ENCODE results near the gene PACSIN1.

Gene PACSIN1

DNA sequence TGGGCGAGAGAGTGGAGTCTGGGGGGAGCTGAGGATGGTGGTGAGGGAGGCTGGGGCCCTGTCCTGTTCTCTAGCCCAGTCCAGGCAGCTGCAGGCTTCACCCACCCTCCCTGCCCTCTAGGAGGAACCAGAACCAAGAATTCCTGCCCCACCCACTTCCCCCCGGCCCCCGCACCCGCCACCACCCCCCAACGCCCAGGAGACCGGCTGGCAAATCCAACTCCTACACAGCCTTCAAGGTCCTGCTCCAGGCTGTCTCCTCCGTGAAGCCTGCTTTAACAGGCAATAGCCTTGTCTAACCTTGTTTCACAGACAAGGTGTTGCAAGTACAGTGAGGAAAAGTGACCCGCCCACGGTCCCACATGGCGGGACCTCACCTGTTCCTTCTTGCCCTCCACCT, 87.9 kb downstream of the PACSIN1 start:
- H3K4me3 ChIP-seq (ENCODE audit: low read length): no peak overlapping the region
- no peak for DNase-seq (ENCODE audit: low read depth, low spot score)

DNA sequence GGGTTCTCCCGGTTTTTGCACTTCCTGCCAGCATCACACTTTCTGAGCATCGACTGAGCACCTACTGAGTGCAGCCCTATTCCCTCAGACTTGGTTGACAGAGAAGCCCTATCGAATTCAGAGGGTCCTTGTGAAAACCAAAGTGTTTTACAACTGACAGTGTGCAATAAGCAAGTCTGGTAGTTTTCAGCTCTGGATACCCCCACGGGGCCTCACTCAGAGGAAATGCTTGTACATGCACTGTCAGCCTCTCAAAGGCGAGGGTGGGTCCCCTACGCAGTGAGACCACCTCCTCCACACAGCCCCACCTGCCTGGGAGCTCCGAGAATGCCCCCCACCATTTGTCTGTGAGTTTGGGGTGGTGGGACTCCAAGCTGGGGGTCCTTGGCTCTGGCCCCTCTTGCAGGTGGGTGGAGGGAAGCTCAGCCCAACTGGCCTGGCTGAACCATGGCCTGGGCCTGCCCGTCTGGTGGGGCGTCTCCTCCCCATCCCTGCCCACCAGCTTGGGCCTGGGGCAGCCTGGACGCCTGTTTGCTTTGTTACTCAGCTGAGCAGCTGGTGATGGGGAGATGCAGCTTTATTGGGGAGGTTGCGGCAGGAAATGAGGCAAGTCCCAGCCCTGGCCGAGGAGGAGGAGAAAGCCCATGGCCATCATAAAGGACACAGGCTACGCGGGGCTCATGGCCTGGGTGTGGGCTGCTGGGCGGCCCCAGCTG, 88.6 kb downstream of the PACSIN1 start:
- DNase-seq (ENCODE audit: low read depth, low spot score): no peak
- no peak overlapping the region for H3K4me3 ChIP-seq (ENCODE audit: low read length)

DNA sequence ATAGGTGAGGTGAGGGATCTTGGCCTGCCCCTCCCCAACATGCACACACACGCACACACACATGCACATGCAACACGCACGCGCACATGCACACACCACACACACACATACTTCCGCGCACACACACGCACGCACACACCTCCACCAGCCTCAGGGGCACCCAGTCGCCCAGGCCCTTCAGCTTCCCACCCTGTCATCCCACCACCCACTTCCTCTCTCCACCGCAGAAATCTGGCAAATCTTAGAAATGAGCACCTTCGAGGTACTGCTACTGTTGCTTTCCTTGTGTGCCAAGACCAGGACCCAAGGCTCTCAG, 89.1 kb downstream of the PACSIN1 start:
- DNase-seq (ENCODE audit: low read depth, low spot score): peak; percentile 24
- no peak overlapping the region for H3K4me3 ChIP-seq (ENCODE audit: low read length)

DNA sequence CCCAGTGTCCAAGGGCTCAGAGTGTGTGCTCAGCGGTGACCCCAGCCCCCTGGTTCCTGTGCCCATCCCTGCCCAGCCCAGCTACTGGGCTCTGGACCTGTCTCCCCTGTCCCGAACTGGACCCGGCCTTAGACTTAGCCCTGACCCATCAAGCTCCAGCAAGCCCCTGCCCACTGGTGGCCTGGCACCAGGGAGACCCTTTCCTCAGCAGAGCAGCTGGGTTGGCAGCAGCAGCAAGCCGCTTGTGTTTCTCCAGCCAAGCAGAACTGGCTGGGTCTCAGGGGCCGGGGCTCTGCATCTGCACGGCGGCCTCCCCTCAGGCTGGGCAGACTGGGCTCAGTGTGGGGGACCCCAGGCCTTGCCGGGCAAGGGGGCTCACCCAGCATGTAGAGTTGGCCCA, 89.5 kb downstream of the PACSIN1 start:
- no peak overlapping the region for H3K4me3 ChIP-seq (ENCODE audit: low read length)
- DNase-seq (ENCODE audit: low read depth, low spot score): no peak

DNA sequence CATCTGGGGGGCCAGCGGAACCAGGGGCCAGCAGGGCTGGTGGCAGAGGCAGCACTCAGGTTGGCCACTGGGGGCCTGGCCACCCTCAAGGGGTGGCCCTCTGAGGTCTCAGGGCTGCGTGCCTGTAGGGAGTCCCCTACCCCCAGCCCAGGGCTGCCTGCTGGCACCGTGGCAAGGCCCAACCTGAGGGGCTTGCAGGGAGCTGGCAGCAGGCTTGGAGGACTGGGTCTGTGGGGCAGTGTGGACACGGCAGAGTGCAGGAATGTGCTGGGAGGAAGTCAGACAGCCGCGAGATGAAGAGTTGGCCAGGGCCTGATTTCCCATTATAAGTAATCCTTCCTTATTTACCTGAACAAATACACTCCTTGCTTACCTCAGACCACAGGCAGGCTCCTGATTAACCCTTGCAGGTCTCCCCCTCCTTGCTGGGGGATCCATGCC, 90.2 kb downstream of the PACSIN1 start, which contains the start of gene SPDEF:
SPDEF (minus strand) TSS at position 299 of the 441 bp plus-strand sequence. CDS start 11,874 bp downstream, outside the sequence.
- no peak within 1 kb of the TSS for H3K4me3 ChIP-seq (ENCODE audit: low read length)
- no peak for DNase-seq (ENCODE audit: low read depth, low spot score)

DNA sequence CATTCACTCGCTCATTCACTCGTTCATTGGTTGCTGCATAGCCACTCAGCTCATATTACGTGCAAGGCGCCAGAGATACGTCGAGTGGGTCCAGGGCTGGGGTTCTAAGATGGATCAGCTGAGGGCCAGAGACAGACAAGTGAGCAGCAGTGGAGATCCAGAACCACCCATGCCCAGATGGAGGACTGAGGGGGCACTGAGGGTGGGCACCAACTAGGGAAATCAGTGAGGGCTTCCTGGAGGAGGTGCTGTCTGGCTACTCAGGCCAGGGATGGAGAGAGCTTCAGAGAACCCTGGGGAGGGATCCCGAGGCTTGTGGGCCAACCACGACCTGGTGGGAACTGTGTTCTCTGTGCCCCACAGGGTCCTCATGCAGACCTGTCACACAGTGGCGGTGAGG, 90.6 kb downstream of the PACSIN1 start:
- no peak overlapping the region for H3K4me3 ChIP-seq (ENCODE audit: low read length)
- DNase-seq (ENCODE audit: low read depth, low spot score): no peak

DNA sequence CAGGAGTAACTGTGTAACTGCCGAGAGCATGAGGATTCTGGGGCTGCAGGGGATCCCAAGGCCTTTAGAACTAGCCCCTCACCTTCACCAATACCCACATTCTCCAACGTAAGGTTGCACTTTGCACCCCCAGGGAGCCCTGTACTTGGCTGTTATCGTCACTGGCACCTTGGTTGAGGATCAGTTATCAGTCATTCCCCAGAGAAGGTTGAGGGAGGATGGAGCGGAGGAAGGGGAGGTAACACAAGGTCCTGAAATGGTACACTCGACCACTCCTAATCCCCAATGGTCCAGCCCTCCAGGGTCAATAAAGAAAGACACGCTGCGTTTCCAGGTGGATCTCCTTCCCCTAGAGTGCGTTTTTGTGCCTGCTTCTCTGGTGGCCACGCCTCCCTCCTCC, 91.4 kb downstream of the PACSIN1 start:
- H3K4me3 ChIP-seq (ENCODE audit: low read length): no peak overlapping the region
- DNase-seq (ENCODE audit: low read depth, low spot score): no peak

DNA sequence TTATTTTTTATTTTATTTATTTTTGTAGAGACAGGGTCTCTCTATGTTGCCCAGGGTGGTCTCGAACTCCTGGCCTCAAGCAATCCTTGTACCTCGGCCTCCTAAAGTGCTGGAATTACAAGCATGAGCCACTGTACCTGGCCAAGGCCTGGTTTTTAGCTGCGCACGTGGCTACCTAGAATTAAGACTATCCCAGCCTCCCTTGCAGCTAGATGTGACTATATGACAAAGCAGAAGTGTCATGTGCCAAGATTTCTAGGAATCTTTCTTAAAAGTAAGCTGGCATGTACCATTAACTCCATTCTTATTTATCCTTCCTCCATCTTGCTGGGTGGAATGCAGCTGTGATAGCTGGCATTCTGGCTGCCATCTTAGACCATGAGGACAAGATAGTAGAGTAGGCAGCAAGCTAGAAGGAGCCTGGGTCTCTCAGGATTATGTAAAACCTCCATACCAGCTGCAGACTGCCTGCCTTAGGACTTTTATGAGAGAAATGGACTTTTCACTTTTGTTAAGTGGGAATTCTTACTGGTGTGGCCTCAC, 92.4 kb downstream of the PACSIN1 start:
- H3K4me3 ChIP-seq (ENCODE audit: low read length): no peak overlapping the region

DNA sequence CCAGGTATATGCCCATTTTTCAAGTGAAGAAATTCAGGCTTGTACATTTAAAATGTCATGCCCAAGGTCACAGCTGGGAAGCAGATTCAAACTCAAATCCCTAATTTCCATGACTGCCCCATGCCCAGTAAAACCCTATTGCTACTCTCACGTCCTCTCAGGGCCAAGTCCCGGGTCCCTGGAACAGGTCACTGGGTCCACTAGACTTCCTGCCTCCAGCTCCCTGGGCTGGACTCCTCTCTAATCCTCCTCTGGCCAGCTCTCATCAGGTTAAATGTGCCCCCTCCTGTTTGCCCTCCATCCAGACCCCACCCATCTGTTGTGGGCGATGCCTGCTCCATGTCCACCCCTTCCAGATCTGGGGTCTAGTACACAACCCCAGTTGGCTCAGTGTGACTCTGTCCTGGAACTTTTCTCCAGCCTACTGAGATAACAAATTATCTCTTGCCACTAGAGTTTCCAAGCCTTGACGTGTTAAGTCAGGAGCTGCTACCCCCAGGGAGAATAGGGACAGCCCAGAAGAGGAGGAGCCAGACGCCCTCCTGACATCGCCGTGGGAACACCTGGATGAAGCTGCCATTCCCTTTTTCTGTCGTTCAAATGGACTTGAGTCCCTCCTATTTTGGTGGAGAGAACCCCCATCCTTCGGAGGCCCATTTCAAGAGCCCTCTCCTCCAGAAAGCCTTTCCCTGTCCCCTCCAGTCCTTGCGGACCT, 93.9 kb downstream of the PACSIN1 start:
- H3K4me3 ChIP-seq (ENCODE audit: low read length): no peak overlapping the region
- DNase-seq (ENCODE audit: low read depth, low spot score): no peak

More for the DNA sequence above, 92.4 kb downstream of the PACSIN1 start:
- DNase-seq (ENCODE audit: low read depth, low spot score): no peak

DNA sequence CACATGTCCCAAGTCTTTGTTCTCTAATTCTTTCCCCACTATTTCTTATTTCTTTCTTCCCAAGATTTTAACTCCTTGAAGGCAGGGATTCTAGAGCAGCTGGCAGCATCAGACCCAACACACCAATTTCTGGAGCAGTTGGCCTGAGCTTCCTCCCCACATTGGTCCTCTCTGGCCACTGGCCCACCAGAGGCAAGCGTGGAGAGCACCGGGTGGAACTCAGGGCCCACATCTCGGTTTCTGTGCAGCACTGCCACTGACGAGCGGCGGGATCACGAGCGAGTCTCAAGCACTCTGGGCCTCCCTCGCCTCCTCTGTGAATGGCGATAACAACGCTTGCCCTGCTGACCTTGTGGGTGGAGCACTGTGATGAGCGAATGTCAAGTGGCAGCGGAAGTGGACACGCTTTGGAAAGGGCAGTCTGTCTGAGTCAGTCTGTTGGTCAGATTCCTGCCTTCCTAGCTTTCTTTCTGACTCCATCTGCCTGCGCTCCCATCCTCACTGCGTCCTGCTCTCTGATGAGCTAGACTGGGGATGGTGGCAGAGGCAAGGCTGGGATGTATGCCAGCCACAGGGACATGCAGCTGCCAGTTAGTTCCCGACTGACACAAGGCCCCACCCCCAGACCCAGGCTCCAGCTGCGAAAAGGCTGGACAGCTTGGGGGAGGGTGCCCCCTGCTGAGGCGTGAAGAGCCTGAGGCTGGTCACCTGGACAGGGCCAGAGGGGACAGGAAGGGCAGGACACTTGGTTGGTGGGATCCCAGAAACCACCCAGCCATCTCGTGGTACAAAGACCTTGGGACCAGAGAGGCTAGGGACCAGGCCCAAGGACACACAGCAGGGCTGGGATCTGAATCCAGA, 94.7 kb downstream of the PACSIN1 start:
- no peak for DNase-seq (ENCODE audit: low read depth, low spot score)
- no peak overlapping the region for H3K4me3 ChIP-seq (ENCODE audit: low read length)

DNA sequence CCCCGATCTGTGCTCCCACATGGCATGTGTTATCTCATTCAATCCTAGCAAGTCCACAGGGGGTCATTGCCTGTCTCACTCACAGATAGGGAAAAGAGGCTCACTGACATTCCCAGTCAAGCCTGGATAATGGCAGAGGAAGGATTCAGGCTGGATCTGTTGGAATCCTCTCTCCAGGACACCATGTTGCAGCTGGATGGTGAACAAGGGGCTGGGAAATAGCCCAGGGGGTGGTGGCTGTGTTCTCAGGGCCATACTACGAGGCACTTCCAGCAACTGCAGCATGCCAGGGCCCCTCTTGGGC, 95.3 kb downstream of the PACSIN1 start:
- no peak for DNase-seq (ENCODE audit: low read depth, low spot score)
- H3K4me3 ChIP-seq (ENCODE audit: low read length): no peak overlapping the region

DNA sequence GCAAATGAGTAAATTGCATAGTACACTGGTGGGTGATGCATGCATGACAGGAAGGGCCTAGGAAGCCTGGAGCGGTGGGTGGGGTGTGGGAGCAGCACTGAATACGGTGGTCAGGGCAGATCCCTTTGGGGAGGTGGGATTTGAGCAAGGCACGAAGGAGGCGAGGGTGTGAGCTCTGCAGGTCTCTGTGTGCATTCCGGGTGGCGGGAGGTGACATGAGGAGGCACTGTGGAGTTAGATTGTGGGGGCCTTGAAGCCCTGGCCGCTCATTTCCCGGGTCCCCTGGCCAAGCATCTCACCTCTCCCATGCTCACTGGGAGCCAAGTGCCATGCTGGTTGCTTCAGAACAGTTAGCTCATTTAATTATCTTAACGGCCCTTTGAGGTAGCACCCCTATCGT, 96.5 kb downstream of the PACSIN1 start:
- no peak overlapping the region for H3K4me3 ChIP-seq (ENCODE audit: low read length)
- no peak for DNase-seq (ENCODE audit: low read depth, low spot score)

DNA sequence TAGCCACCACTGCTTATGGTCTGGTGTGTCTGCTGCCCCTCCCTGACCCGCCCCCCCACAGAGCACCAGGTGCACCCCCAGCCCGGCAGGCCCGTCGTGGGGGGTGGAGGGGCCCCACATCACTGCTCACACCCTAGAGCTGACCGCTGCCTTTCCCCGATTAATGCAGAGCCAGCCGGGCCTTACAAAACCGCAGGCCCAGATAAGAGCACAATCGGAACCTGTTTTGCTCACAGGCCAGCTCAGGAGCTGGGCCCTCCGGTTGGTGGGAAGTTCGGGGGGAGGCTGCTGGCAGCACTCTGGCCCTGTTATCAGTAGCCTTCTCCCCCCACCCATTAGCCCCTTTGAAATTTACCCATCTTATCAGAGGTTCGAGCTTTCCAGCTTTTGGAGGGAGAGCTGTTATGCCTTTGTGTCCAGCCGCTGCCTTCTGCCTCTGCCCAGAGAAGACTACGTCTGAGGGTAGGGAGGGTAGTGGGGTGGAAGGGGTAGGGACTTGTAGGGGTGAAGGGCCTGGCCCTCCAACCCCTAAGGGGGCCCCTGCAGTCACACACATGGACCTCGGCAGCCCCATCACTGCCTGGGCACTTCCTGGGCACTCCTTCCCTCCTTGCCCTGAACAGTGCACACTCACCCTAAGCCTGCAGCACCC, 97.1 kb downstream of the PACSIN1 start:
- H3K4me3 ChIP-seq (ENCODE audit: low read length): no peak overlapping the region
- DNase-seq (ENCODE audit: low read depth, low spot score): no peak

DNA sequence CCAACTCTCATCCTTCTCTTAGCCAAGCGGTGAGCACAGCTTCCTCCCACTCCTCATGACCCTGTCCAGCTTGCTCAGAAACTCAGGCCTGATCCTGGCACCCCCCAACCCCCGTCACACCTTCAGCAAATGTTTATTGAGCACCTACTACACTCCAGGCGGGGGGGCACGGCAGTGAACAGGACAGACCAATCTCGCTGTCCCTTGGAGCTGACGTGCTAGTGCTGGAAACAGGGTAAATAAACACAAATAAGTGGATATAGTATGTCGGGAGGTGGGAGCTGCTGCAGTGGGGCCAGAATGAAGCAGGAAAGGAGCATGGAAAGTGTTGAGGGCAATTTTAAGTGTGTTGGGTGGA, 97.6 kb downstream of the PACSIN1 start:
- no peak overlapping the region for H3K4me3 ChIP-seq (ENCODE audit: low read length)
- no peak for DNase-seq (ENCODE audit: low read depth, low spot score)

DNA sequence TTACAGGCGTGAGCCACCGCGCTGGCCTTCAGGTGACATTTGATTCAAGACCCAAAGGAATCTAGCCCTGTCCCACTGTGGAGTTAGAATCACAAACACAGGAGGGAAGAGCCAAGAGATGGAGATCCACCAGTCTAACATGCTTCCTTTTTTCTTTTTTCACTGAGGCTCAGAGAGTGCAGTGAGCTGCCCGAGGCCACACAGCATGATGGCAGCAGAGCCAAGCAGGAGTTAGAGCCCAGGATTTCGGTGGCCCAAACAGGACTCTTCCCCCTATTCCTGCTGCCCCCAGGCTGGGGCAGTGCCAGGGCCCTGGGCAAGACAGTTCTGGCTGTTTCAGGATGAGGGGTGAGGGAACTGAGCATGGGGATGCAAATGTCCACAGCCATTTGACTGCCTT, 98.3 kb downstream of the PACSIN1 start:
- H3K4me3 ChIP-seq (ENCODE audit: low read length): no peak overlapping the region
- no peak for DNase-seq (ENCODE audit: low read depth, low spot score)

DNA sequence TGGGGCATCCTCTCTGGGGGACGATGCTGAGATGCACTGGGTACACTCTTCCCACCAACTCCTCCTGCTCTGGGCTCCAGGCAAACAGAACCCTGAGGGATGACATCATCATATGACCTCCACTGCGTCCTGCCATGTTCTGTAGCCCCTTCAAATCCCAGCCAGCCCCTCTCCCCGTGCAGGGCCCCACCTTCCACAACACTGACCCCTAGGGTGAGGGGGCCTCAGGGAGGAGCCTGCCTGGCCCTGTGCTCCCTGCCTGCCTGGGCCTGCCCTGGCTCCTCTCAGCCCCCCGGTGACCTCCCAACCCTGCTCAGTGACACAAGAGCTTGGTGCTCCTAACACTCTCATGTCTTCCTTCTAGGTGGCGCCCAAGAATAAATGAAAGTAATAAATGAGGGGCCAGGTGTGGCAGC, 99.9 kb downstream of the PACSIN1 start:
- DNase-seq (ENCODE audit: low read depth, low spot score): no peak
- H3K4me3 ChIP-seq (ENCODE audit: low read length): no peak overlapping the region

DNA sequence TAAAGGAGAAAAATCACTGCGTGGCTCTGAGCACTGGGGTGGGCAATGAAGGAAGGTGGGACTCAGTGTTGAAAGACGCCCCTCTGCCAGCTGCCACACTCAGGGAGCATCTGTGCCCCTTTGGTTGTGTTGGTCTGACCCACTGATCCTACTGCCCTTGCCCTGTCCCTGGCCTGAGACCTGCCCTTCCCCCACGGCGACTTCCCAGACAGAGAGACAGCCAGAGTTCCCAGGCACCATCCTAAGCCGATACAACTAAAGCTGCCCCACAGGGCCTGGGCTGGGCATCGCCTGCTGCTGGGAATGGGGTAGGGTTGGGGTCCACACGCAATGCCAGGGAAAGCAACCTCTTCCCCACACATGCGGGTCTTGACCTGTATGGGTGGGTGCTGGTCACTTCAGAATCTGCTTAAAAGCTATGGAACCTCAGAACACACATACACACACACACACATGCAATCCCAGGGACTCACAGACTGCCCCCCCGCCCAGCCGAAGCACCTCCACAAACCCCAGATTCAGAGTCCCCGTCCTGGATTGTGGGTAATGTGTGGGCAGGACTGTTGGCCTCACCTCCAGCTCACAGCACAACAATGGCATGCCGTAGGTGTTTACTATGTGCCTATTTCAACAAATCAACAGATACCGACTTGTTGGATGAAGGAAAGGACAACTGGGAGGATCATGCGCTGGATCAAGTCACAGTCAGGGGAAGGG, 101.1 kb downstream of the PACSIN1 start:
- no peak overlapping the region for H3K4me3 ChIP-seq (ENCODE audit: low read length)
- DNase-seq (ENCODE audit: low read depth, low spot score): no peak

DNA sequence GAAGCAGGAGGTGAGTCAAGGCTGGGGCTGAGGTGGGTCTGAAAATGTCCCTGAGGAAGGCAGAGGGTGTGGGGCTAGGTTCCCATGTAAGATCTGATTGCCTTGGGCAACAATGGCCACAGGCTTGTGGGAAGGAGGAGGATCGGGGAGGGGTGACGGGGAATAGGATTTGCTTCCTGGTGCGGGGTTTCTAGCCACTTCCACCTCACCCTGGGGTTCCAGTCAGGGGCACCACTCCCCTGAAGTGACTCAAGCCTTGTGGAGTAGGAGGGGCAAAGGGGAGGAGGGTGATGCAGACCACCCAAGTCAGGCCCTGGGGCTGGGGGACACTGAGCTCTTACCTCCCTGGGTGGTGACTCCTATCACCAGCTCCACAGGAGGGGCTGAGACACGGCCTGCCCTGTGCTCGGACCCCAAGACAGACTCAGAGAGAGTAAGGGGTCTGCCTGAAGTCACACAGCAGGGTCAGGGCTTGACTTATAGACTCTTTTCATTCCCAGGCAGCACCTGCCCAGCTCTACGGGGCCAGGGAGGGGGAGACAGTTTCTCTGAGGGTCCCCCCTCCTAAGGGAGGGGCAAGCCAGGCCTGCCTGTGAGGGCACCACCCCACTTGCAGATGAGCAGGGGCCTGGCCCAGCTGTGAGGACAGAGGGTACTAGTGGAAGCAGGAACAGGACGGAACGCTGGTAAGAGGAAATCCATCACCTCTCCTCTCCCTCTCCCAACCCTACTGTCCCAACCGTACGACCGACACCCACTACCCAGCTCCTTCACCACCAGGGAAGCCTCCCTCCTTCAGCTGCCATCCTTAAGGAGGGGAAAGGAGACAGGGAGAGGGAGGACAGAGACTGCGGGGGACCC, 102.7 kb downstream of the PACSIN1 start:
- DNase-seq (ENCODE audit: low read depth, low spot score): no peak
- no peak overlapping the region for H3K4me3 ChIP-seq (ENCODE audit: low read length)
